Kidney (tissue), 14 donors: Measurements from ENCODE around the gene ECHS1. TPM values are rescaled to one million over a fixed set of nuclear protein-coding genes. Genes with fewer than 3 reads are reported as not detected.

Experiments
- DNase-seq, 5 donors: peaks; one replicate each; pipeline ENCODE4 v3.0.0-alpha.2; 2013 to 2020
- FAIRE-seq: peaks from 2 replicates; lab custom pipeline; 2012; peaks lifted over from hg19 to GRCh38; lab: Jason Lieb, UNC
- H3K27ac ChIP-seq, 2 donors: one replicate each; pipeline ENCODE4 v1.7.0; 2013; ENCODE audit warnings: low read depth in 2 of 2, low read length in 2 of 2, inconsistent platforms in 1 of 2
- H3K27me3 ChIP-seq: one replicate; pipeline ENCODE4 v1.7.1; 2013; ENCODE audit warnings: low read length, inconsistent platforms; ENCODE audit not compliant: control insufficient read depth, insufficient read depth
- H3K36me3 ChIP-seq, 3 donors: one replicate each; pipeline versions ENCODE4 v1.7.0 to v1.7.1; 2013; ENCODE audit warnings: low read length in 3 of 3, control low read depth in 1 of 3, inconsistent platforms in 1 of 3; ENCODE audit not compliant: insufficient read depth in 3 of 3, control insufficient read depth in 2 of 3
- H3K4me1 ChIP-seq, 3 donors: one replicate each; pipeline versions ENCODE4 v1.7.0 to v1.7.1; 2013; ENCODE audit warnings: low read length in 3 of 3, inconsistent platforms in 1 of 3, low read depth in 1 of 3; ENCODE audit not compliant: control insufficient read depth in 2 of 3, insufficient read depth in 2 of 3
- H3K4me3 ChIP-seq, 3 donors: one replicate each; pipeline versions ENCODE4 v1.7.0 to v1.8.1; 2013; ENCODE audit warnings: low read length in 3 of 3, control low read depth in 1 of 3, inconsistent platforms in 1 of 3
- H3K9ac ChIP-seq, 3 donors: one replicate each; pipeline versions ENCODE4 v1.7.0 to v1.7.1; 2013; ENCODE audit warnings: low read length in 3 of 3, control low read depth in 1 of 3, inconsistent platforms in 1 of 3
- H3K9me3 ChIP-seq, 3 donors: one replicate each; pipeline versions ENCODE4 v1.7.0 to v1.7.1; 2013; ENCODE audit warnings: low read length in 3 of 3, control low read depth in 1 of 3, inconsistent platforms in 1 of 3; ENCODE audit not compliant: control insufficient read depth in 2 of 3, insufficient read depth in 1 of 3
- intact Hi-C: fragments of 100-400 bp; cut with DNase I; formaldehyde crosslinking; loops from one replicate; pipeline ENCODE4 v1.11.1; 2022
- polyA plus RNA-seq: library from polyadenylated mRNA; stranded (reverse); fragments of 350-450 nt; fragmentation: Illumina TruSeq; extraction: RNeasy Lipid Tissue Mini Kit (QIAGEN cat#74804); gene quantifications from one replicate; pipeline ENCODE4 v1.2.3, GENCODE V29; 2014; ENCODE audit warnings: low read depth, low replicate concordance; ENCODE audit not compliant: insufficient read depth
- total RNA-seq: library from RNA; stranded (reverse); fragmentation: NEBNext Ultra II Directional; extraction: Animal tissue kit (Norgen Biotek cat#: 25700); gene quantifications from one replicate; pipeline ENCODE4 v1.2.1, GENCODE V29; 2021
- TF ChIP-seq, protein P1 (sequence below): IDR thresholded peaks from 3 replicates; pipeline ENCODE4 v1.5.1; 2012; ENCODE audit warnings: mild to moderate bottlenecking, moderate library complexity, borderline replicate concordance; ENCODE audit not compliant: insufficient read depth; ENCODE audit errors: extremely low read depth
- donor health status: control.
- donor health status: control.
- donor health status: control.
- donor health status: control.
- donor health status: control.
- donor health status: DM: yes; HTN: yes; CAD: no.
- donor health status: Normal renal cell carcinoma (clear cell type).

The ECHS1 gene
- total and polyA plus RNA-seq, 2 donors from 2014 or later, result 85.6 to 599 TPM

DNA sequence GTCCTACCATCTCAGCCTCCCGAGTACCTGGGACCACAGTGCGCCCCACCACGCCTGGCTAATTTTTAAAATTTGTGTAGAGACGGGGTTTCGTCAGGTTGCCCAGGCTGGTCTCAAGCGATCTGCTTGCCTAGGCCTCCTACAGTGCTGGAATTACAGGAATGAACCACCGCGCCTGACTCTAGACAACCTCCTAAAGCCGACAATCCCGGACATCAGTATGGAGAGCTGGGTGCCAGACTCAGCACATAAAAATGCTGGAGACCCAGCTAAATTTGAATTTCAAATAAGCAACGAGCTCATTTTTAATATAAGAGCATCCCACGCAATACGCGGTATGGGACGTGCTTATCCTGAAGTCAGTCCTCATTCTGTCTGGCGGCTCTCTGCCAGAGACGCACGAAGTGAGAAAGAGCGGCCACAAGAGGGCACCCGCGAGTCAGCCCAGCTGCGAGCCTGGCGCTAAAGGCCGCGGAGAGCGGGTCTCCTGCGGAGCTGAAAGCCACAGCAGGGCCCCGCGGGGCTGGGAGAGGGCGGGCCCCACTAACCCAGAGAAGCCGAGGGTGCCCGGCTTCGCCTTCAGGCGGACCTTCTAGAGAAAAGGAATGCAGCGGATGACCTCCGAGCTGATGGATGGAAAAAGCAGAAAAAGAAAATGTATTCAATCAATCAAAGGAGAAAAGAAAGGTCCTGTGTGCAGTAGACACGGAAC, 43.5 kb downstream of the ECHS1 start:
- Histone ChIP-seq H3K36me3 (no peaks in the 10 kb centered on the region), H3K4me3 (no peak overlapping the region), H3K9ac (no peak overlapping the region), H3K9me3 (no peaks in the 10 kb centered on the region), H3K27me3 (peaks cover 34% of the 10 kb centered on the region), H3K27ac (no peak overlapping the region), H3K4me1 (peaks cover 0 to 9% (median 0%) of the 10 kb centered on the region in 3 donors)
- DNase-seq (peak; percentile 89 to 94 (median 91)), FAIRE-seq (no peak)
- TF ChIP-seq, protein P1, sequence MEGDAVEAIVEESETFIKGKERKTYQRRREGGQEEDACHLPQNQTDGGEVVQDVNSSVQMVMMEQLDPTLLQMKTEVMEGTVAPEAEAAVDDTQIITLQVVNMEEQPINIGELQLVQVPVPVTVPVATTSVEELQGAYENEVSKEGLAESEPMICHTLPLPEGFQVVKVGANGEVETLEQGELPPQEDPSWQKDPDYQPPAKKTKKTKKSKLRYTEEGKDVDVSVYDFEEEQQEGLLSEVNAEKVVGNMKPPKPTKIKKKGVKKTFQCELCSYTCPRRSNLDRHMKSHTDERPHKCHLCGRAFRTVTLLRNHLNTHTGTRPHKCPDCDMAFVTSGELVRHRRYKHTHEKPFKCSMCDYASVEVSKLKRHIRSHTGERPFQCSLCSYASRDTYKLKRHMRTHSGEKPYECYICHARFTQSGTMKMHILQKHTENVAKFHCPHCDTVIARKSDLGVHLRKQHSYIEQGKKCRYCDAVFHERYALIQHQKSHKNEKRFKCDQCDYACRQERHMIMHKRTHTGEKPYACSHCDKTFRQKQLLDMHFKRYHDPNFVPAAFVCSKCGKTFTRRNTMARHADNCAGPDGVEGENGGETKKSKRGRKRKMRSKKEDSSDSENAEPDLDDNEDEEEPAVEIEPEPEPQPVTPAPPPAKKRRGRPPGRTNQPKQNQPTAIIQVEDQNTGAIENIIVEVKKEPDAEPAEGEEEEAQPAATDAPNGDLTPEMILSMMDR, result peak; percentile 92
- intact Hi-C loops, result no loop called here

DNA sequence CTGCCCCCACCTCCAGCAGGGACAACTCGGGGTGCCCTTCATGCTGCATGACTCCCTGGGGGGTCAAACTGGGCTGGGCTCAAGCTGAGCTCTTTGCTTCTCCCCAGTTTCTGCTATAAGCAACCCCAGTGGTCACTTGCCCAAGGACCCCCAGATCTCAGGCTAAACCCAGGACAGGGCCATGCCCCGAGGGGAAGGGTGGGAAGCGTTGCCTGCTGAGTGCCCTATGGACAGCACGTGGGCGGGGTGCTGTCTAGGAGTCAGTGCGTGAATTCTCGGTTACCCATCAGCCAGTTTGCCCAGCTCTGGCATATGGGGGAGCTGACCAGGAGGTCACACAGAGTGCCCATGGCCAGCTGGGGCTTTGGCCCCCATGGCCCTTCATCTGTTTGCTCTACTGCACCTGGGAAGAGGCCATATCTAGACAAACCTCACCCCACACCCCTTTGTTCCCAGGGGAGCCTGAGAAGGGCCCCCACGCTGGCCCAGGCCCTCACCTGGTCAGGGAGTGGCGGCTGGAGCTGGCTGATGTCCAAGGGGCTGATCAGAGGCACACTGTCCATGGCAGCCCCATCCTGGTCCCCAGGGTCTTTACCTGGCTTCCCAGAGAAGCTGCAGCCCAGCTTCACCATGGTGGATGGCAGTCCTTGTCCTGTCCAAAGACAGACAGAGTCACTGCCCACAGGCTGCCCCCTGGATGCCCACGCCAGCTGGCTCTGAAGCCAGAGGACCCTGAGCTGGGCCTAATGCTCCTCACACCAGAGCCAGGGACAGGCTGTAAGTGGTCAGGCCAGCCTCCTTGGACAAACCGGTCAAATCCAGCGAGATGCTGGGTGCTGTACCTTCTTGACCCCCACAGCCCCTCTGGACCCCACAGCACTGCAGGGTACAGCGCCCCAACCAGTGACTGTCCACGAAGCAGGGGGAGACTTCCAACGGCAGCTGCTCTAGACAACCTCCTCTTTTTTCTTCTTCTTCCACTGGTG, 44.5 kb downstream of the ECHS1 start:
- peak in 2 of 5 donors; percentile 53 to 79 for DNase-seq
- TF ChIP-seq, protein P1, result no peak
- Histone ChIP-seq H3K4me3 (no peak overlapping the region), H3K4me1 (peaks cover 0 to 9% (median 0%) of the 10 kb centered on the region in 3 donors), H3K27ac (no peak overlapping the region), H3K9me3 (no peaks in the 10 kb centered on the region), H3K36me3 (no peaks in the 10 kb centered on the region), H3K9ac (no peak overlapping the region), H3K27me3 (peaks cover 34% of the 10 kb centered on the region)
- intact Hi-C loops, result no loop called here
- FAIRE-seq, result no peak

DNA sequence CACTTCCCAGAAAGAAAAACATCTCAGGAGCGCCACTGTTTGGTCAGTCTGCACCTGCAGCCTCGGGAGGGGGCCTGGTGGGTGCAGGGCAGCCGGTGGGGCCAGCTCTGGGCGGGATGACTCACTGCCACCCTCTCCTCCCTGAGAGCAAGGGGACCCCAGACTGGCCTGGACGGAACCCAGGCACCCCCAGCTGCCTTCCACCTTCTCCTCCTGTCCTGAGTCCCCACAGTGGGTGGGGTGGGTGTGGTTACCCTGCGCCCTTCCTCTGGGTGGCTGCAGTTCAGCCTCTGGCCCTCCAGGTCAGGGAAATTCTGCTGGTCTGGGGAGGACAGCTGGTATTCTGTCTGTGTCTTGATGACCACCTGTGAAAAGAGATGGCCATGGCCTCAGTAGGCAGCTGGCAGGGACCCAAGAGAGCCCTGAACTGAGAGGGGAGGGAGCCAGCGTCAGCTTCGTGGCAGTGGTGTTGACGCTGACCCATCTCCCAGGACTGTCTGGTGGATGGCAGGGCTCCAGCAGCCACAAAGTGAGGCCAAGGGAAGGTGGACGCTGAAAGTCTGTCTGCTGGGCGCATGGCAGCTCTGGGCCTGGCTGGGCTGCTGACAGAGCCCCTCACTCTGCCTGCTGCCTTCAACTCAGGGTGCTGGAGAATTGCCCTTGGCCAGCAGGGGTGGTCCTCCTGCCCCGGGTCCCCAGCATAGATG, 45.4 kb downstream of the ECHS1 start:
- FAIRE-seq (no peak), DNase-seq (peak in 2 of 5 donors; percentile 43 to 62)
- Histone ChIP-seq H3K9ac (no peak overlapping the region), H3K27me3 (peaks cover 34% of the 10 kb centered on the region), H3K36me3 (no peaks in the 10 kb centered on the region), H3K9me3 (no peaks in the 10 kb centered on the region), H3K27ac (no peak overlapping the region), H3K4me1 (peaks cover 0 to 9% (median 0%) of the 10 kb centered on the region in 3 donors), H3K4me3 (no peak overlapping the region)
- TF ChIP-seq, protein P1, result no peak
- intact Hi-C loops, result no loop called here
